ENCODE data around the gene MSMP.
A peak's percentile ranks its signal among the peaks of the same experiment; 100 is the strongest.

The MSMP gene, protein sequence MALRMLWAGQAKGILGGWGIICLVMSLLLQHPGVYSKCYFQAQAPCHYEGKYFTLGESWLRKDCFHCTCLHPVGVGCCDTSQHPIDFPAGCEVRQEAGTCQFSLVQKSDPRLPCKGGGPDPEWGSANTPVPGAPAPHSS

GRCh38 chr9:35754264-35754663, at the start of gene MSMP:
Gene MSMP (minus strand): TSS chr9:35754276. CDS start chr9:35754129, 147 bp downstream.
- DNase-seq: no peak

- no peak for DNase-seq
Observed at GRCh38 chr9:35801328-35802128, 47.5 kb upstream of the MSMP start.

DNA sequence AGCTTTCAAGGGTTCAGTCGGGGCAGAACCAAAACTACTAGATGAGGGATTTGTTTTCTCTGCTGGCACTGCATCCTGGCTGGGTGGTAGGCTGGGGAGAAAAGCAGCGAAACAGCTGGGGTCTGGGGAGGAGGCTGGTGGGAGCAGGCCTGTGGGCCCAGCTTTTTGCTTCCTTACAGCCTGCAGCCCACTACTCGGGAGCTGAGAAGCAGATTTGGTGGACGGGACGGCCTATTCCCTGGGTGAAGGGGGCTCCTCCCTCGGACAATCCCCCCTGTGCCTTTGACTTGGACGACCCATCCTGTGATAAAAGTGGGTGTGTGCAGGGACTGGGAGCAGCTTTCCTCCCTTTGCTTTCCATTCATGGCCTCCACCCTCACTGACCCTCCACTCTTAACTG, 46.5 kb upstream of the MSMP start:
- no peak for DNase-seq

GRCh38 chr9:35798658-35799374, 44.7 kb upstream of the MSMP start:
- DNase-seq: no peak

DNA sequence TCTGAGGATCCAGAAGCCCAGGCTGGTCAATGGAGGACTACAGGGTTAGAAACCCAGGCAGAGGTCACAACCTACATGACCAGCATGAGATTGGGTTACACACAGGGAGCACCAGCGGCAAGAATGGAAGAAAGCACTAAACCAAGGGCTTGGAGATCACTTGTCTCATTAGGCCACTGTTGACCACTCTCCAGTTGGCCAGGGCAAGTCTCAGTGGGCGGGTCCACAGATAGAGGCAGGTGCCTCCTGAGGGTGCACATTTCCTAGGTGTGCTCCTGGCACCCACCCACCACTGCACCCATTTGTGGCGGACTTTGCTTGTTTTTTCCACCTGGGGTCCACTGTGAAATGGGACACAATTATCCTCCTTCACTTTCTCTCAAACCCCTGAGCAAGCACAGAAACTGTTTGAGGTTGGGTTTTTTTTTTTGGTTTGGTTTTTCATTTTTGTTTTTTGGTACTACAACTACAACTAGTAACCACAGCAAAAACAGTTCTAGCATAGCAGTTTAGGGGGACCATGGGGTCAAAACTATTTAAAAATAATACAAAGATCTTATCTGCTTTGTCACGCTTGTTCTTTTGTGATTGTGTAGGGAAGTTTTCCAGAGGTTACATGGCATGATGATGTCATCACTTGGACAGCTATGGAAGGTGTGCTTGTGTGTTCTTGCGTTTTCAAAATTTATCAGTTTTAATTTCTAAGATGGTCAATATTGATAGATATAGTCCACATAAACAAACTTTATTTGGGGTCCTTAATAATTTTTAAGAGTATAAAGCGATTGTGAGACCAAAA, 43.4 kb upstream of the MSMP start:
- no peak for DNase-seq

DNA sequence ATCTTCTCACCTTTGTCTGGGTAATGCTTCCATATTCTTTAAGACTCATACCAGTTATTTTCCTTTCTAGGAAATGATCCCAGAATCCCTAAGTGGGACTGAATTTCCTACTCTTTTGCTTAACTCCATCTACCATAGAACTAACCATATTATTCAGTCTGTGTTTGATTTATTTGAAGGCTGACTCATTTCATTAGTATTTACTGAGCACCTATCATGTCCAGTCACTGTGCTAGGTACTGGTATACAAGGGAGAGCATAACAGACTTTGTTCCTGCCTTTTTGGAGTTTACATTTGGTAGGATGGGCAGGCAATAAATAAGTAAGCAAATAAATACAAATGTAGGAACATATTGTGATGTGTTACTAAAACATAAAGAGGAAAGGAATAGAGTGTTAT, 41.6 kb upstream of the MSMP start:
- DNase-seq: no peak

- no peak for DNase-seq
Observed at GRCh38 chr9:35793461-35793860, 39.4 kb upstream of the MSMP start.

- no peak for DNase-seq
Observed at GRCh38 chr9:35792826-35793225, 38.8 kb upstream of the MSMP start.

DNA sequence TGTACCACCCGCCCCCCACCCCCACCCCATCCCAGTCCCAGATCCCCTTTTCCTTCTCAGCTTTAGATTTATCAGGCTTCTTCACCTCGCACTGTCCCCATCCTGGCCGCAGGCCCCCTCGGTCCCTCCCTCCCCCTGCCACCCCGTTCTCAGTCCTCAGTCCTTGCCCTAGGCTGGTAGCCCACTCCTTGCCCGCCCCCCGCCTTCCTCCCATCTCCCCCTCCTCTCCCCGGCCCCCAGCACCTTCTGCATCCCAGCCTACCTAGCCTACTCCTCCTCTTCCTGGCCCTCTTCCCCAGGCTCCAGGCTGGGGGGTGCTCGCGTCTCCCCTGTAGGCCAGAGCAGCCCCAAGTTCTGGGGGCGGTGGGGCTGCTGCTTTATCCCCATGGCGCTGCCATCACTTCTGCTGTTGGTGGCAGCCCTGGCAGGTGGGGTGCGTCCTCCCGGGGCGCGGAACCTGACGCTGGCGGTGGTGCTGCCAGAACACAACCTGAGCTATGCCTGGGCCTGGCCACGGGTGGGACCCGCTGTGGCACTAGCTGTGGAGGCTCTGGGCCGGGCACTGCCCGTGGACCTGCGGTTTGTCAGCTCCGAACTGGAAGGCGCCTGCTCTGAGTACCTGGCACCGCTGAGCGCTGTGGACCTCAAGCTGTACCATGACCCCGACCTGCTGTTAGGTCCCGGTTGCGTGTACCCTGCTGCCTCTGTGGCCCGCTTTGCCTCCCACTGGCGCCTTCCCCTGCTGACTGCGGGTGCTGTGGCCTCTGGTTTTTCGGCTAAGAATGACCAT, 38.1 kb upstream of the MSMP start:
- DNase-seq: no peak

DNA sequence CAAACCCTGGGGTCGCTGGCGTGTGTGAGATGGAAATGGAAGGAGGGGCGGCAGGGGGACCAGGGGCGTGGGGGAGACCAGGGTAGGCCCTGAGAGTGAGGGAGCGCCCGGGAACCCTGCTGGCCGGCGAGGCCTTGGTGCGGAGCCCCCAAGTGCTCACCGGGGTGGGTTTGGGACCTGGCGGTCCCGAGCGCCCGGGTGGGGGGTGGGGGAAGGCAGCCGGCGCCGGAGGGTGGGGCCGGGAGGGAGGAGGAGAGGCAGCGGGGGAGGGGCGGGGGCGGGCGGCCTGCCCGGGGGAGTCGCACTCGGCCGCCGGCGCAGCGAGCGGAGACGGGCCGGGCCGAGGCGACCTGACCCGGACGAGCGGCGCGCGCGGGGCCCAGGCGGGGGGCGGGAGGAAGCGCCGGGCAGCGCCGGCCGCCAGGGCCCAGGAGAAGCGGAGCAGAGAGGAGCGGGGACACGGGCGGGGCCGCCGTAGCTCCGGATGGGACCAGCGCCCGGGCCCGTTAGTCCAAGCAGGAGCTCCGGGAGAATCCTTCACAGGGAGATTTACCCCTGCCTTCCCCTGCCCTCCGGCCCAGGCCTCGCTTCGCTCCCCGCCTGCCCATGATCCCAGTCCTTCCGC, 37.3 kb upstream of the MSMP start, which contains the start of gene NPR2:
Gene NPR2 (plus strand): TSS at position 295 of the 625 bp plus-strand sequence. CDS start 818 bp downstream, outside the sequence.
- DNase-seq: no peak

GRCh38 chr9:35790385-35791296, 36.6 kb upstream of the MSMP start:
- no peak for DNase-seq

DNA sequence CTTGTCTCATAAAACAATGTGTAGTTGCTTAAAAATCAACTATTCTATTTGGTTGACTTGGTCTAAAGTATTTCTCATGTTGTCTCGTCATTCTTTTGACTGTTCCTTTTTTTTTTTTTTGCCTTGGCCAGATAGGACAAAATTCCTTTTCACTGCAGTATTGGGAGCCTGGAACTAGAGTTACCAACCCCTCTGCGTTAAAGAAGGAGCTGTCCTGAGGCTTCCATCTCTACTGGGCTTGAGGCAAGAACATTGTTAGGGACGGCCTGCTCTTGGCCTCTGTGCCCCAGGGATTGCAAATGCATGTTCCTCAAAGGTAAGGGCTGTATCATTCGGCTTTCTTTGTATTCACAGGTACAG, 35.9 kb upstream of the MSMP start:
- no peak for DNase-seq

GRCh38 chr9:35789541-35789940, 35.5 kb upstream of the MSMP start:
- no peak for DNase-seq

DNA sequence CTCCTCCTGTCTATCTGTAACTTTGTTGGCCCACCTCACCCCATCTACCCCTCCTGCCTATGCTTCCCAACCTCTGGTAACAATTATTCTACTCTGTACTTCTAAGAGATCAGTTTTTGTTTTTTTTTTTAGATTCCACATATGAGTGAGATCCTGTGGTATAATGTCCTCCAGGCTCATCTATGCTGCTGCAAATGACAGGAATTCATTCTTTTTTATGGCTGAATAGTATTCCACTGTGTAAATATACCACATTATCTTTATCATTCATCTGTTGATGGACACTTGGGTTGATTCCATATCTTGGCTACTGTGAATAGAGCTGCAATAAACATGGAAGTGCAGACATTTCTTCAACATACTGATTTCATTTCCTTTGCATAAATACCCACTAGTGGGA, 29.3 kb upstream of the MSMP start:
- DNase-seq: no peak

GRCh38 chr9:35781066-35781465, 27.0 kb upstream of the MSMP start:
- DNase-seq: no peak

- no peak for DNase-seq
Observed at GRCh38 chr9:35778496-35778895, 24.4 kb upstream of the MSMP start.

GRCh38 chr9:35776018-35776417, 21.9 kb upstream of the MSMP start:
- peak; percentile 57 for DNase-seq

DNA sequence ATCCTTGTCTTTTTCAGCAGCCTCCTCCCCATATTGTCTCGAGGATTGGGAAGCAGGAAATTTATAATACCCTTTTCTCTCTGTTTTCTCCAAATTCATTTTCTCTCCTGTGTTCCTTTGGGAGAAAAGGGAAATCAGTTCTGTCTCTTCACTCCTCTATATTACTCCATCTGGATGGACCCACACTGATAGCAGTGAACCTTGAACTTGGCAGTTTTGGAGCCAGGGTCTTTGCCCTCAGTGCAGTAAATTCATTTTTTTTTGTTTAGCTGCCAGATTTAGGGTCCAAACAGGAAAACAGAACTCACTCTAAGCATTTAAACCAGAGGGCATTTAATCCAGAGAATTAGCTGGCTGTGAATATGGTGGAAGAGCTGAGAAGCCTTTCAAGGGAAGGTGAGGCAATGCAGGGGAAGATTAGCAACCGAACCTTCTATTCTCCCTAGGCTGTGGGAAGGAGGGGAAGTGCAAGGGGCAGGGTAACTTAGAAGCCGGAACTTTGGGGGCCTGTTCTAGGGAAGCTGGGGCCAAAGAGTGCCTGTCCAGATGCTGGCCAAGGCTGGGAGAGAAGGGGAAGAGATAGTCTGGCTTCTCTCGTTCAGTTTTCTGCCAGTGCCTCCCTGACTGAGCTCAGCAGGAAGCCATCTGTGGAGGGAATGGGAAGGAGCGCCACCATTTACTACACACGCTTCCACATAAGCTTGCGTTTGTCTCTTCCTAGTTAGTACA, 21.0 kb upstream of the MSMP start:
- peak; percentile 80 for DNase-seq

- DNase-seq: no peak
Observed at GRCh38 chr9:35771943-35772342, 17.9 kb upstream of the MSMP start.

- no peak for DNase-seq
Observed at GRCh38 chr9:35771534-35771933, 17.5 kb upstream of the MSMP start.
